HFFc6 (cell line): ENCODE measurements around the gene ZFP28. TPM values are rescaled to one million over a fixed set of nuclear protein-coding genes. Genes with fewer than 3 reads are reported as not detected.
A peak's percentile ranks its signal among the peaks of the same experiment; 100 is the strongest.

ENCODE experiments used
- DNase-seq: peaks from one replicate; pipeline ENCODE4 v3.0.0-alpha.2; 2018
- H3K27ac Mint-ChIP-seq: 2 replicates; pipeline ENCODE4 v1.8.0; 2020; ENCODE audit warnings: mild to moderate bottlenecking, mixed read lengths
- H3K27me3 Mint-ChIP-seq: 2 replicates; pipeline ENCODE4 v1.8.0; 2021; ENCODE audit warnings: mild to moderate bottlenecking, moderate library complexity, mixed read lengths; ENCODE audit not compliant: insufficient read depth
- H3K36me3 Mint-ChIP-seq: 2 replicates; pipeline ENCODE4 v1.8.0; 2021; ENCODE audit warnings: low read depth, mixed read lengths
- H3K4me1 Mint-ChIP-seq: 2 replicates; pipeline ENCODE4 v1.8.0; 2020; ENCODE audit warnings: low read depth, mixed read lengths
- H3K4me3 Mint-ChIP-seq: 2 replicates; pipeline ENCODE4 v1.8.0; 2020; ENCODE audit warnings: mild to moderate bottlenecking, moderate library complexity, mixed read lengths
- H3K9me3 Mint-ChIP-seq: 2 replicates; pipeline ENCODE4 v1.8.0; 2020; ENCODE audit warnings: mild to moderate bottlenecking, mixed read lengths
- total RNA-seq, 6 experiments: library from RNA; stranded (reverse); fragmentation: NEBNext Ultra II Directional; extraction: Animal tissue kit (Norgen Biotek cat#: 25700); gene quantifications; 2 replicates in 1 of 6; 3 replicates in 5 of 6; pipeline ENCODE4 v1.2.3, GENCODE V29; 2021
- TF ChIP-seq, protein P1 (sequence below): fragments of 200-600 bp; sonication (generic); IDR thresholded peaks from 2 replicates; pipeline ENCODE4 v1.5.0; 2021; ENCODE audit warnings: antibody characterized with exemption, mild to moderate bottlenecking

Gene ZFP28
- total RNA-seq, 6 experiments from 2014 or later = 3.8 to 5.8 (median 5.0) TPM

DNA sequence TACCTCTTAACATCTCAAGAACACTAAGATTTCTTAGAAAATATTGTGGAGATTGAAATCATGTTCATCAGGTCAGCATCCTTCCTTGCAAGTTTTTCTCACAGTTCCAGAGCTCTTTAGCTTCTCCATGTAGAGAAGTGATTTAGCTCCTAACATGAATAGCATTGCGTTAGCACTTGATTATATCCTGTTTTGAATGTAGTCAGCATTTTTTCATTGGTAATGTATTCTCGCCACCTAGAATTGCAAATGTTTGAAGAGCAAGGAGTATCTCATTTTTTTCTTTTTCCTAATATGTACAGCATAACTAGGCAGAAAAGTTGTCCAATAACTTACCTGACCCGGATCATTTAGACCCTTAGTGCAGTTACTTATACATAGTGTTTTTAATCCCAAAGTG, 35.2 kb downstream of the ZFP28 start:
- H3K4me1 Mint-ChIP-seq = no peaks in the 10 kb centered on the region
- H3K4me3 Mint-ChIP-seq = no peak overlapping the region
- TF ChIP-seq, protein P1, sequence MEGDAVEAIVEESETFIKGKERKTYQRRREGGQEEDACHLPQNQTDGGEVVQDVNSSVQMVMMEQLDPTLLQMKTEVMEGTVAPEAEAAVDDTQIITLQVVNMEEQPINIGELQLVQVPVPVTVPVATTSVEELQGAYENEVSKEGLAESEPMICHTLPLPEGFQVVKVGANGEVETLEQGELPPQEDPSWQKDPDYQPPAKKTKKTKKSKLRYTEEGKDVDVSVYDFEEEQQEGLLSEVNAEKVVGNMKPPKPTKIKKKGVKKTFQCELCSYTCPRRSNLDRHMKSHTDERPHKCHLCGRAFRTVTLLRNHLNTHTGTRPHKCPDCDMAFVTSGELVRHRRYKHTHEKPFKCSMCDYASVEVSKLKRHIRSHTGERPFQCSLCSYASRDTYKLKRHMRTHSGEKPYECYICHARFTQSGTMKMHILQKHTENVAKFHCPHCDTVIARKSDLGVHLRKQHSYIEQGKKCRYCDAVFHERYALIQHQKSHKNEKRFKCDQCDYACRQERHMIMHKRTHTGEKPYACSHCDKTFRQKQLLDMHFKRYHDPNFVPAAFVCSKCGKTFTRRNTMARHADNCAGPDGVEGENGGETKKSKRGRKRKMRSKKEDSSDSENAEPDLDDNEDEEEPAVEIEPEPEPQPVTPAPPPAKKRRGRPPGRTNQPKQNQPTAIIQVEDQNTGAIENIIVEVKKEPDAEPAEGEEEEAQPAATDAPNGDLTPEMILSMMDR = no peak
- peaks cover 91% of the 10 kb centered on the region for H3K36me3 Mint-ChIP-seq
- H3K27ac Mint-ChIP-seq = no peak overlapping the region
- H3K27me3 Mint-ChIP-seq = no peaks in the 10 kb centered on the region
- H3K9me3 Mint-ChIP-seq = peaks cover 90% of the 10 kb centered on the region
- no peak for DNase-seq

- DNase-seq = no peak
- Mint-ChIP-seq H3K27me3 (no peaks in the 10 kb centered on the region), H3K36me3 (peaks cover 81% of the 10 kb centered on the region), H3K4me1 (no peaks in the 10 kb centered on the region), H3K9me3 (peaks cover 95% of the 10 kb centered on the region), H3K27ac (no peak overlapping the region), H3K4me3 (no peak overlapping the region)
- TF ChIP-seq, protein P1 = no peak
These were observed 39.2 kb downstream of the ZFP28 start for GRCh38 chr19:56577719-56578602.

DNA sequence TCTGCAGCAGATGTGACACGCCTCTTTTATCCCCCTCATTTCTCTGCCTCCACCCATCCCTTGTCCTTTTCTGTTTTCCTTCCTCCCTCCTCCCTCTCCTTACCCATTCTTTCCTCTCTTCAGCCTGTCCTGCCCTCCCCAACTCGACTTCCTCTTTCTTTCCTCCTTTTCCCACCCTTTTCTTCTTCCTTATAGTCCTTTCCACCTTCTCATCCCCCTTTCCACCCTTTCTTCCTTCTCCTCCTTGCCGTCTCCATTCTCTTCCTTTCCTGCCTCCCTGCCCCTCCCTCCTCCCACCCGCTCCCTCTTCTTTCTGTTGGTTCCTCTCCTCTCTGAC, 55.7 kb downstream of the ZFP28 start:
- DNase-seq = no peak
- TF ChIP-seq, protein P1 = no peak
- no peak overlapping the region for H3K27ac Mint-ChIP-seq
- H3K27me3 Mint-ChIP-seq = peaks cover 3% of the 10 kb centered on the region; the same call in 1 of the 2 replicates
- H3K4me3 Mint-ChIP-seq = peak overlapping the region; percentile 94
- peaks cover 38% of the 10 kb centered on the region for H3K9me3 Mint-ChIP-seq
- H3K36me3 Mint-ChIP-seq = peaks cover 30% of the 10 kb centered on the region
- peaks cover 13% of the 10 kb centered on the region for H3K4me1 Mint-ChIP-seq

- Mint-ChIP-seq H3K9me3 (peaks cover 39% of the 10 kb centered on the region), H3K27me3 (peaks cover 3% of the 10 kb centered on the region; the same call in 1 of the 2 replicates), H3K27ac (peak within 1 kb of the TSS; percentile 44), H3K36me3 (peaks cover 31% of the 10 kb centered on the region), H3K4me1 (peaks cover 13% of the 10 kb centered on the region), H3K4me3 (peak within 1 kb of the TSS; percentile 94)
- TF ChIP-seq, protein P1 = no peak
- peak; percentile 80 for DNase-seq
These were observed 56.2 kb downstream of the ZFP28 start, which contains the start of gene ZNF71 for GRCh38 chr19:56594783-56595547. ZNF71 (plus strand) TSS chr19:56595302; CDS start chr19:56601559, 6,257 bp downstream.

GRCh38 chr19:56595548-56595899, 56.8 kb downstream of the ZFP28 start:
- peaks cover 34% of the 10 kb centered on the region for H3K36me3 Mint-ChIP-seq
- H3K27ac Mint-ChIP-seq = peak overlapping the region; percentile 44
- TF ChIP-seq, protein P1 = no peak
- H3K27me3 Mint-ChIP-seq = peaks cover 3% of the 10 kb centered on the region; the same call in 1 of the 2 replicates
- peak overlapping the region; percentile 94 for H3K4me3 Mint-ChIP-seq
- H3K4me1 Mint-ChIP-seq = peaks cover 13% of the 10 kb centered on the region
- H3K9me3 Mint-ChIP-seq = peaks cover 37% of the 10 kb centered on the region
- peak; percentile 11 for DNase-seq
